ENCODE results near the gene EPG5.

GRCh38 chr18:45861926-45862325 lies 105.2 kb downstream of the EPG5 start:
- TF ChIP-seq TAF1 (conservative IDR thresholded peaks at IDR 0.05) (no peak), CTCF (IDR thresholded peaks at IDR 0.05; ENCODE audit: low read depth, low read length, missing input control) (no peak), EGR1 (IDR thresholded peaks at IDR 0.05; ENCODE audit: low read depth in 2 of 2) (no peak), JUND (IDR thresholded peaks at IDR 0.05) (no peak), ATF3 (IDR thresholded peaks at IDR 0.05) (no peak), RAD21 (IDR thresholded peaks at IDR 0.05) (no peak), SP1 (IDR thresholded peaks at IDR 0.05) (no peak)
- TF ChIP-seq, protein P1, sequence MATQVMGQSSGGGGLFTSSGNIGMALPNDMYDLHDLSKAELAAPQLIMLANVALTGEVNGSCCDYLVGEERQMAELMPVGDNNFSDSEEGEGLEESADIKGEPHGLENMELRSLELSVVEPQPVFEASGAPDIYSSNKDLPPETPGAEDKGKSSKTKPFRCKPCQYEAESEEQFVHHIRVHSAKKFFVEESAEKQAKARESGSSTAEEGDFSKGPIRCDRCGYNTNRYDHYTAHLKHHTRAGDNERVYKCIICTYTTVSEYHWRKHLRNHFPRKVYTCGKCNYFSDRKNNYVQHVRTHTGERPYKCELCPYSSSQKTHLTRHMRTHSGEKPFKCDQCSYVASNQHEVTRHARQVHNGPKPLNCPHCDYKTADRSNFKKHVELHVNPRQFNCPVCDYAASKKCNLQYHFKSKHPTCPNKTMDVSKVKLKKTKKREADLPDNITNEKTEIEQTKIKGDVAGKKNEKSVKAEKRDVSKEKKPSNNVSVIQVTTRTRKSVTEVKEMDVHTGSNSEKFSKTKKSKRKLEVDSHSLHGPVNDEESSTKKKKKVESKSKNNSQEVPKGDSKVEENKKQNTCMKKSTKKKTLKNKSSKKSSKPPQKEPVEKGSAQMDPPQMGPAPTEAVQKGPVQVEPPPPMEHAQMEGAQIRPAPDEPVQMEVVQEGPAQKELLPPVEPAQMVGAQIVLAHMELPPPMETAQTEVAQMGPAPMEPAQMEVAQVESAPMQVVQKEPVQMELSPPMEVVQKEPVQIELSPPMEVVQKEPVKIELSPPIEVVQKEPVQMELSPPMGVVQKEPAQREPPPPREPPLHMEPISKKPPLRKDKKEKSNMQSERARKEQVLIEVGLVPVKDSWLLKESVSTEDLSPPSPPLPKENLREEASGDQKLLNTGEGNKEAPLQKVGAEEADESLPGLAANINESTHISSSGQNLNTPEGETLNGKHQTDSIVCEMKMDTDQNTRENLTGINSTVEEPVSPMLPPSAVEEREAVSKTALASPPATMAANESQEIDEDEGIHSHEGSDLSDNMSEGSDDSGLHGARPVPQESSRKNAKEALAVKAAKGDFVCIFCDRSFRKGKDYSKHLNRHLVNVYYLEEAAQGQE (IDR thresholded peaks at IDR 0.05), result no peak
- TF ChIP-seq, protein P2, sequence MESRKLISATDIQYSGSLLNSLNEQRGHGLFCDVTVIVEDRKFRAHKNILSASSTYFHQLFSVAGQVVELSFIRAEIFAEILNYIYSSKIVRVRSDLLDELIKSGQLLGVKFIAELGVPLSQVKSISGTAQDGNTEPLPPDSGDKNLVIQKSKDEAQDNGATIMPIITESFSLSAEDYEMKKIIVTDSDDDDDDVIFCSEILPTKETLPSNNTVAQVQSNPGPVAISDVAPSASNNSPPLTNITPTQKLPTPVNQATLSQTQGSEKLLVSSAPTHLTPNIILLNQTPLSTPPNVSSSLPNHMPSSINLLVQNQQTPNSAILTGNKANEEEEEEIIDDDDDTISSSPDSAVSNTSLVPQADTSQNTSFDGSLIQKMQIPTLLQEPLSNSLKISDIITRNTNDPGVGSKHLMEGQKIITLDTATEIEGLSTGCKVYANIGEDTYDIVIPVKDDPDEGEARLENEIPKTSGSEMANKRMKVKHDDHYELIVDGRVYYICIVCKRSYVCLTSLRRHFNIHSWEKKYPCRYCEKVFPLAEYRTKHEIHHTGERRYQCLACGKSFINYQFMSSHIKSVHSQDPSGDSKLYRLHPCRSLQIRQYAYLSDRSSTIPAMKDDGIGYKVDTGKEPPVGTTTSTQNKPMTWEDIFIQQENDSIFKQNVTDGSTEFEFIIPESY (IDR thresholded peaks at IDR 0.05), result no peak
- TF ChIP-seq, protein P3, sequence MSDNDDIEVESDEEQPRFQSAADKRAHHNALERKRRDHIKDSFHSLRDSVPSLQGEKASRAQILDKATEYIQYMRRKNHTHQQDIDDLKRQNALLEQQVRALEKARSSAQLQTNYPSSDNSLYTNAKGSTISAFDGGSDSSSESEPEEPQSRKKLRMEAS (IDR thresholded peaks at IDR 0.05), result no peak
